ENCODE measurements around the gene MTIF3.

DNA sequence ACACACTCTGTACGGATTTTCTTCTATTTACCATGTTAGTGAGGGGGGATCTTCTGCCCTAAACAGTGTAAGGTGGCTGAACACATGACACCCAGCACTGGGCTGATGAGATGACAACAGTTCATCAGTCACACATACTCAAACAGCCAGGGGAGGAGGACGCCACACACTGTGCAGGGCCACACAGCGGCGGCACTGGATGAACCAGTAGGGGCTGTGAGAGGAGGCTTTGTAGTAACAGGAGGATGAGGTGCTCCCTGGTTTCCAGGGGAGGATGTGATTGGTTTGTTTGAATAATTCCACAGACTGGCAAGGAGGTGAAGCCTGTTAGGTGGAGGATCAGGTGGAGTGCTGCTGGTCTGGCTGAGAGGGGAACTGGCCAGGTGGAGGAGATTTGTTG lies 42.3 kb downstream of the MTIF3 start:
- TF ChIP-seq EP300 (IDR thresholded peaks at IDR 0.05): no peak
- TF ChIP-seq, protein P1, sequence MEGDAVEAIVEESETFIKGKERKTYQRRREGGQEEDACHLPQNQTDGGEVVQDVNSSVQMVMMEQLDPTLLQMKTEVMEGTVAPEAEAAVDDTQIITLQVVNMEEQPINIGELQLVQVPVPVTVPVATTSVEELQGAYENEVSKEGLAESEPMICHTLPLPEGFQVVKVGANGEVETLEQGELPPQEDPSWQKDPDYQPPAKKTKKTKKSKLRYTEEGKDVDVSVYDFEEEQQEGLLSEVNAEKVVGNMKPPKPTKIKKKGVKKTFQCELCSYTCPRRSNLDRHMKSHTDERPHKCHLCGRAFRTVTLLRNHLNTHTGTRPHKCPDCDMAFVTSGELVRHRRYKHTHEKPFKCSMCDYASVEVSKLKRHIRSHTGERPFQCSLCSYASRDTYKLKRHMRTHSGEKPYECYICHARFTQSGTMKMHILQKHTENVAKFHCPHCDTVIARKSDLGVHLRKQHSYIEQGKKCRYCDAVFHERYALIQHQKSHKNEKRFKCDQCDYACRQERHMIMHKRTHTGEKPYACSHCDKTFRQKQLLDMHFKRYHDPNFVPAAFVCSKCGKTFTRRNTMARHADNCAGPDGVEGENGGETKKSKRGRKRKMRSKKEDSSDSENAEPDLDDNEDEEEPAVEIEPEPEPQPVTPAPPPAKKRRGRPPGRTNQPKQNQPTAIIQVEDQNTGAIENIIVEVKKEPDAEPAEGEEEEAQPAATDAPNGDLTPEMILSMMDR (IDR thresholded peaks at IDR 0.05): no peak
